ENCODE results near the gene EVI5L. TPM values are rescaled to one million over a fixed set of nuclear protein-coding genes. Genes with fewer than 3 reads are reported as not detected.

Gene EVI5L
- total and polyA plus RNA-seq, 7 experiments from 2014 or later, result 2.5 to 12.2 (median 8.3) TPM

DNA sequence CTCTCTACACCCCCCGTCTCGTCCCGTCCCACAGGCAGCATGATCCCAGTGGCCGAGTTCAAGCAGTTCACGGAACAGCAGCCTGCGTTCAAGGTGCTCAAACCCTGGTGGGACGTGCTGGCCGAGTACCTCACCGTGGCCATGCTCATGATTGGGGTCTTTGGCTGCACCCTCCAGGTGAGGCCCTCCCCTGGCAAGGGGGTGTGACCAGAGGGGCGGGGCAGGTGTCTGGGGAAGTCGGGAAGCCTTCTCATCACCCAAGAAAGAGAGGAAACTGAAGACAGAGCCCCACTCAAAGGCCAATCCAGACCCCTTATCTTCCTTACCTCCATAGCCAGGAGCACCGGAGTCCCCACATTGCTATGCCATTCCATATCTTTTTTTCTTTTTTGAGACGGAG, 65.5 kb downstream of the EVI5L start:
- Histone ChIP-seq H3K4me1 (ENCODE audit: control insufficient read depth in 2 of 2, insufficient read depth in 2 of 2, low read length in 2 of 2) (no peaks in the 10 kb centered on the region), H3K27ac (ENCODE audit: low read depth, low read length) (no peak overlapping the region), H3K36me3 (ENCODE audit: control insufficient read depth in 2 of 3, insufficient read depth in 3 of 3, low read length in 3 of 3) (no peaks in the 10 kb centered on the region), H3K4me3 (ENCODE audit: low read length) (no peak overlapping the region), H3K9me3 (ENCODE audit: control insufficient read depth in 2 of 3, low read length in 3 of 3) (no peaks in the 10 kb centered on the region), H3K27me3 (ENCODE audit: control insufficient read depth in 2 of 2, insufficient read depth in 2 of 2, low read length in 2 of 2) (no peaks in the 10 kb centered on the region)
- ChIA-PET CTCF (no interaction called here), POLR2A (no interaction called here)
- DNase-seq (no peak), ATAC-seq (no peak)
- H3K4me1 Mint-ChIP-seq, result no peaks in the 10 kb centered on the region
- peaks cover 0 to 1% (median 0%) of the 10 kb centered on the region in 11 donors for H3K9me3 Mint-ChIP-seq
- H3K4me3 Mint-ChIP-seq, result no peak overlapping the region
- H3K27ac Mint-ChIP-seq, result no peak overlapping the region
- intact Hi-C loops (cut with micrococcal nuclease), result no loop called here
- H3K27me3 Mint-ChIP-seq, result peaks cover 0 to 16% (median 7%) of the 10 kb centered on the region in 5 donors
- no peaks in the 10 kb centered on the region for H3K36me3 Mint-ChIP-seq

- CTCF ChIA-PET, result no interaction called here
- no peak for ATAC-seq
- peaks cover 0 to 1% (median 0%) of the 10 kb centered on the region in 11 donors for H3K9me3 Mint-ChIP-seq
- no peak overlapping the region for H3K27ac Mint-ChIP-seq
- Histone ChIP-seq H3K4me3 (ENCODE audit: low read length) (no peak overlapping the region), H3K4me1 (ENCODE audit: control insufficient read depth in 2 of 2, insufficient read depth in 2 of 2, low read length in 2 of 2) (no peaks in the 10 kb centered on the region), H3K27ac (ENCODE audit: low read depth, low read length) (no peak overlapping the region), H3K9me3 (ENCODE audit: control insufficient read depth in 2 of 3, low read length in 3 of 3) (no peaks in the 10 kb centered on the region), H3K27me3 (ENCODE audit: control insufficient read depth in 2 of 2, insufficient read depth in 2 of 2, low read length in 2 of 2) (no peaks in the 10 kb centered on the region), H3K36me3 (ENCODE audit: control insufficient read depth in 2 of 3, insufficient read depth in 3 of 3, low read length in 3 of 3) (no peaks in the 10 kb centered on the region)
- no peaks in the 10 kb centered on the region for H3K36me3 Mint-ChIP-seq
- H3K27me3 Mint-ChIP-seq, result peaks cover 0 to 11% (median 6%) of the 10 kb centered on the region in 5 donors
- intact Hi-C loops (cut with micrococcal nuclease), result no loop called here
- no peak overlapping the region for H3K4me3 Mint-ChIP-seq
- H3K4me1 Mint-ChIP-seq, result peaks cover 0 to 2% (median 0%) of the 10 kb centered on the region in 7 donors
- no peak for DNase-seq
- POLR2A ChIA-PET, result no interaction called here
Measured at GRCh38 chr19:7897292-7897691, 67.3 kb downstream of the EVI5L start.

DNA sequence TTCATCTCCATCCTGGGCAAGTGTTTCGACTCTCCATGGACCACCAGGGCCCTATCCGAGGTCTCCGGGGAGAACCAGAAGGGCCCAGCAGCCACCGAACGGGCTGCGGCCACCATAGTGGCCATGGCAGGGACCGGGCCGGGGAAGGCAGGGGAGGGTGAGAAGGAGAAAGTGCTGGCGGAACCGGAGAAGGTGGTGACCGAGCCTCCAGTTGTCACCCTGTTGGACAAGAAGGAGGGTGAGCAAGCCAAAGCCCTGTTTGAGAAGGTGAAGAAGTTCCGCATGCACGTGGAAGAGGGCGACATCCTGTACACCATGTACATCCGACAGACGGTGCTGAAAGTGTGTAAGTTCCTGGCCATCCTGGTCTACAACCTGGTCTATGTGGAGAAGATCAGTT, 68.9 kb downstream of the EVI5L start:
- Mint-ChIP-seq H3K4me3 (no peak overlapping the region), H3K4me1 (peaks cover 0 to 14% (median 8%) of the 10 kb centered on the region in 7 donors), H3K36me3 (peaks cover 0 to 4% (median 0%) of the 10 kb centered on the region in 5 donors), H3K9me3 (peaks cover 0 to 8% (median 0%) of the 10 kb centered on the region in 11 donors), H3K27me3 (peaks cover 0 to 9% (median 3%) of the 10 kb centered on the region in 5 donors), H3K27ac (peak overlapping the region in 1 of 9 donors; percentile 77)
- Histone ChIP-seq H3K9me3 (ENCODE audit: control insufficient read depth in 2 of 3, low read length in 3 of 3) (no peaks in the 10 kb centered on the region), H3K4me1 (ENCODE audit: control insufficient read depth in 2 of 2, insufficient read depth in 2 of 2, low read length in 2 of 2) (peaks cover 6 to 8% of the 10 kb centered on the region in 2 donors), H3K27ac (ENCODE audit: low read depth, low read length) (no peak overlapping the region), H3K4me3 (ENCODE audit: low read length) (no peak overlapping the region), H3K27me3 (ENCODE audit: control insufficient read depth in 2 of 2, insufficient read depth in 2 of 2, low read length in 2 of 2) (no peaks in the 10 kb centered on the region), H3K36me3 (ENCODE audit: control insufficient read depth in 2 of 3, insufficient read depth in 3 of 3, low read length in 3 of 3) (no peaks in the 10 kb centered on the region)
- CTCF ChIA-PET, result no interaction called here
- POLR2A ChIA-PET, result no interaction called here
- ATAC-seq, result no peak
- DNase-seq, result no peak
- intact Hi-C loops (cut with micrococcal nuclease), result no loop called here

DNA sequence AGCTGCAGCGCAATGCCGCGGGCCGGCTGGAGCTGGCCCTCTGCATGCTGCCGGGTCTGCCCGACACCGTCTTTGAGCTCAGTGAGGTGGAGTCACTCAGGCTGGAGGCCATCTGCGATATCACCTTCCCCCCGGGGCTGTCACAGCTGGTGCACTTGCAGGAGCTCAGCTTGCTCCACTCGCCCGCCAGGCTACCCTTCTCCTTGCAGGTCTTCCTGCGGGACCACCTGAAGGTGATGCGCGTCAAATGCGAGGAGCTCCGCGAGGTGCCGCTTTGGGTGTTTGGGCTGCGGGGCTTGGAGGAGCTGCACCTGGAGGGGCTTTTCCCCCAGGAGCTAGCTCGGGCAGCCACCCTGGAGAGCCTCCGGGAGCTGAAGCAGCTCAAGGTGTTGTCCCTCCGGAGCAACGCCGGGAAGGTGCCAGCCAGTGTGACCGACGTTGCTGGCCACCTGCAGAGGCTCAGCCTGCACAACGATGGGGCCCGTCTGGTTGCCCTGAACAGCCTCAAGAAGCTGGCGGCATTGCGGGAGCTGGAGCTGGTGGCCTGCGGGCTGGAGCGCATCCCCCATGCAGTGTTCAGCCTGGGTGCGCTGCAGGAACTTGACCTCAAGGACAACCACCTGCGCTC, 69.8 kb downstream of the EVI5L start:
- Histone ChIP-seq H3K9me3 (ENCODE audit: control insufficient read depth in 2 of 3, low read length in 3 of 3) (no peaks in the 10 kb centered on the region), H3K4me1 (ENCODE audit: control insufficient read depth in 2 of 2, insufficient read depth in 2 of 2, low read length in 2 of 2) (peaks cover 13 to 15% of the 10 kb centered on the region in 2 donors), H3K27me3 (ENCODE audit: control insufficient read depth in 2 of 2, insufficient read depth in 2 of 2, low read length in 2 of 2) (no peaks in the 10 kb centered on the region), H3K4me3 (ENCODE audit: low read length) (no peak overlapping the region), H3K27ac (ENCODE audit: low read depth, low read length) (no peak overlapping the region), H3K36me3 (ENCODE audit: control insufficient read depth in 2 of 3, insufficient read depth in 3 of 3, low read length in 3 of 3) (no peaks in the 10 kb centered on the region)
- Mint-ChIP-seq H3K4me1 (peaks cover 3 to 20% (median 11%) of the 10 kb centered on the region in 7 donors), H3K4me3 (no peak overlapping the region), H3K27ac (no peak overlapping the region), H3K36me3 (peaks cover 0 to 8% (median 0%) of the 10 kb centered on the region in 5 donors), H3K9me3 (peaks cover 0 to 8% (median 0%) of the 10 kb centered on the region in 11 donors), H3K27me3 (peaks cover 0 to 3% (median 0%) of the 10 kb centered on the region in 5 donors)
- ChIA-PET CTCF (interaction anchor here (0.6 to 1.4 kb wide), 5 partner anchors 20 to 787 kb away, joined by 3 to 9 read pairs (median 3); partner anchors contain the start of gene SNAPC2), POLR2A (interaction anchor here (0.6 kb wide), 1 partner anchor 69 kb away, joined by 3 read pairs; no protein-coding TSS in a partner anchor)
- DNase-seq (no peak), ATAC-seq (no peak)
- intact Hi-C loops (cut with micrococcal nuclease), result no loop called here

DNA sequence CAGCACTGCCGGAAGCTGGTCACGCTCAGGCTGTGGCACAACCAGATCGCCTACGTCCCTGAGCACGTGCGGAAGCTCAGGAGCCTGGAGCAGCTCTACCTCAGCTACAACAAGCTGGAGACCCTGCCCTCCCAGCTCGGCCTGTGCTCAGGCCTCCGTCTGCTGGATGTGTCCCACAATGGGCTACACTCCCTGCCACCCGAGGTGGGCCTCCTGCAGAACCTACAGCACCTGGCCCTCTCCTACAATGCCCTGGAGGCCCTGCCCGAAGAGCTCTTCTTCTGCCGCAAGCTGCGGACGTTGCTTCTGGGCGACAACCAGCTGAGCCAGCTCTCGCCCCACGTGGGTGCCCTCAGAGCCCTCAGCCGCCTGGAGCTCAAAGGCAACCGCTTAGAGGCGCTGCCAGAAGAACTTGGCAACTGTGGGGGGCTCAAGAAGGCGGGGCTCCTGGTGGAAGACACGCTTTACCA, 70.4 kb downstream of the EVI5L start:
- peaks cover 0 to 3% (median 0%) of the 10 kb centered on the region in 5 donors for H3K27me3 Mint-ChIP-seq
- Histone ChIP-seq H3K9me3 (ENCODE audit: control insufficient read depth in 2 of 3, low read length in 3 of 3) (no peaks in the 10 kb centered on the region), H3K27me3 (ENCODE audit: control insufficient read depth in 2 of 2, insufficient read depth in 2 of 2, low read length in 2 of 2) (no peaks in the 10 kb centered on the region), H3K27ac (ENCODE audit: low read depth, low read length) (no peak overlapping the region), H3K36me3 (ENCODE audit: control insufficient read depth in 2 of 3, insufficient read depth in 3 of 3, low read length in 3 of 3) (peaks cover 0 to 3% (median 0%) of the 10 kb centered on the region in 3 experiments), H3K4me1 (ENCODE audit: control insufficient read depth in 2 of 2, insufficient read depth in 2 of 2, low read length in 2 of 2) (peaks cover 18 to 20% of the 10 kb centered on the region in 2 donors), H3K4me3 (ENCODE audit: low read length) (no peak overlapping the region)
- intact Hi-C loops (cut with micrococcal nuclease), result no loop called here
- H3K9me3 Mint-ChIP-seq, result peaks cover 0 to 8% (median 0%) of the 10 kb centered on the region in 11 donors
- ATAC-seq (no peak), DNase-seq (no peak)
- H3K4me3 Mint-ChIP-seq, result no peak overlapping the region
- ChIA-PET POLR2A (no interaction called here), CTCF (interaction anchor here (0.6 to 1.4 kb wide), 6 partner anchors 20 to 788 kb away, joined by 3 to 9 read pairs (median 3); partner anchors contain the start of gene SNAPC2)
- H3K4me1 Mint-ChIP-seq, result peaks cover 8 to 24% (median 16%) of the 10 kb centered on the region in 7 donors
- H3K27ac Mint-ChIP-seq, result no peak overlapping the region
- peaks cover 0 to 12% (median under 1%) of the 10 kb centered on the region in 5 donors for H3K36me3 Mint-ChIP-seq

- intact Hi-C loops (cut with micrococcal nuclease), result no loop called here
- H3K27ac Mint-ChIP-seq, result no peak overlapping the region
- POLR2A ChIA-PET, result no interaction called here
Measured at GRCh38 chr19:7900931-7901330, 70.9 kb downstream of the EVI5L start.

More at GRCh38 chr19:7900931-7901330, 70.9 kb downstream of the EVI5L start:
- no peak for ATAC-seq
- H3K4me3 Mint-ChIP-seq, result no peak overlapping the region
- Histone ChIP-seq H3K27ac (ENCODE audit: low read depth, low read length) (no peak overlapping the region), H3K4me3 (ENCODE audit: low read length) (no peak overlapping the region), H3K36me3 (ENCODE audit: control insufficient read depth in 2 of 3, insufficient read depth in 3 of 3, low read length in 3 of 3) (peaks cover 0 to 8% (median 0%) of the 10 kb centered on the region in 3 experiments), H3K4me1 (ENCODE audit: control insufficient read depth in 2 of 2, insufficient read depth in 2 of 2, low read length in 2 of 2) (peaks cover 20 to 23% of the 10 kb centered on the region in 2 donors), H3K9me3 (ENCODE audit: control insufficient read depth in 2 of 3, low read length in 3 of 3) (no peaks in the 10 kb centered on the region), H3K27me3 (ENCODE audit: control insufficient read depth in 2 of 2, insufficient read depth in 2 of 2, low read length in 2 of 2) (no peaks in the 10 kb centered on the region)
- CTCF ChIA-PET, result interaction anchor here (0.6 to 1.4 kb wide), 4 partner anchors 19 to 32 kb away, joined by 3 to 9 read pairs (median 6); partner anchors contain the start of gene SNAPC2
- DNase-seq, result no peak
- peaks cover 12 to 27% (median 21%) of the 10 kb centered on the region in 7 donors for H3K4me1 Mint-ChIP-seq
- H3K36me3 Mint-ChIP-seq, result peaks cover 0 to 12% (median 3%) of the 10 kb centered on the region in 5 donors
- H3K27me3 Mint-ChIP-seq, result peaks cover 0 to 3% (median 0%) of the 10 kb centered on the region in 5 donors
- H3K9me3 Mint-ChIP-seq, result peaks cover 0 to 8% (median 0%) of the 10 kb centered on the region in 11 donors

Data from naive thymus-derived CD4-positive, alpha-beta T cell (primary cell).